Common myeloid progenitor, CD34-positive (primary cell): Measurements from ENCODE around the gene MAPK6.
A peak's percentile ranks its signal among the peaks of the same experiment; 100 is the strongest.

Source experiments
- CTCF ChIA-PET: fragments of 350-600 bp; sonication (Branson Sonifier 250); formaldehyde crosslinking; loops from one replicate; lab custom pipeline; 2021; ENCODE audit warnings: antibody characterized with exemption; lab: Charles Lee
- POLR2A ChIA-PET: fragments of 350-600 bp; sonication (Branson Sonifier 250); formaldehyde crosslinking; loops from one replicate; lab custom pipeline; 2021; ENCODE audit warnings: antibody characterized with exemption; lab: Charles Lee
- DNase-seq, 3 donors: peaks; one replicate each; pipeline versions ENCODE4 v3.0.0 to v3.0.0-alpha.2; 2013
- H3K27ac ChIP-seq, 2 experiments: 1 replicate in 1 of 2; 2 replicates in 1 of 2; pipeline ENCODE4 v1.7.0; 2013; ENCODE audit warnings: inconsistent platforms in 2 of 2, low read length in 2 of 2, mild to moderate bottlenecking in 2 of 2, low read depth in 1 of 2, moderate library complexity in 1 of 2; ENCODE audit not compliant: severe bottlenecking in 2 of 2, insufficient read depth in 1 of 2, poor library complexity in 1 of 2
- H3K27me3 ChIP-seq, 5 experiments: replicated peaks in 2 of 5; 1 replicate in 3 of 5; 2 replicates in 2 of 5; pipeline versions ENCODE4 v1.6.1 to v1.7.0; 2013; ENCODE audit warnings: low read length in 4 of 5, mild to moderate bottlenecking in 2 of 5, moderate library complexity in 2 of 5, inconsistent platforms in 1 of 5; ENCODE audit not compliant: insufficient read depth in 5 of 5, control insufficient read depth in 4 of 5
- H3K36me3 ChIP-seq, 4 experiments: 1 replicate in 2 of 4; 2 replicates in 2 of 4; pipeline versions ENCODE4 v1.6.1 to v1.7.0; 2013; ENCODE audit warnings: low read length in 3 of 4, control low read depth in 1 of 4, mild to moderate bottlenecking in 1 of 4; ENCODE audit not compliant: control insufficient read depth in 4 of 4, insufficient read depth in 4 of 4
- H3K4me1 ChIP-seq, 4 experiments: 1 replicate in 3 of 4; 2 replicates in 1 of 4; pipeline versions ENCODE4 v1.6.1 to v1.7.1; 2013; ENCODE audit warnings: low read length in 3 of 4, mild to moderate bottlenecking in 3 of 4, control low read depth in 1 of 4, inconsistent platforms in 1 of 4, moderate library complexity in 1 of 4; ENCODE audit not compliant: control insufficient read depth in 4 of 4, insufficient read depth in 4 of 4; ENCODE audit errors: control extremely low read depth in 1 of 4
- H3K4me3 ChIP-seq, 7 experiments: 1 replicate in 4 of 7; 2 replicates in 3 of 7; pipeline versions ENCODE4 v1.5.1 to v1.7.0; 2013; ENCODE audit warnings: mild to moderate bottlenecking in 7 of 7, low read length in 6 of 7, moderate library complexity in 6 of 7, inconsistent platforms in 2 of 7, low read depth in 2 of 7, control low read depth in 1 of 7; ENCODE audit not compliant: insufficient read depth in 4 of 7, control insufficient read depth in 1 of 7; ENCODE audit errors: extremely low read depth in 1 of 7
- H3K9me3 ChIP-seq, 5 experiments: 1 replicate in 4 of 5; 2 replicates in 1 of 5; pipeline versions ENCODE4 v1.6.1 to v1.7.1; 2013; ENCODE audit warnings: low read length in 4 of 5, mild to moderate bottlenecking in 2 of 5, inconsistent platforms in 1 of 5, low read depth in 1 of 5, moderate library complexity in 1 of 5; ENCODE audit not compliant: control insufficient read depth in 4 of 5, insufficient read depth in 2 of 5; ENCODE audit errors: control extremely low read depth in 1 of 5
- WGBS: methylation state at CpG from one replicate; pipeline ENCODE4 v1.1.5; 2013; ENCODE audit not compliant: insufficient coverage; 5-methylcytosine and 5-hydroxymethylcytosine counted together

MAPK6 gene

DNA sequence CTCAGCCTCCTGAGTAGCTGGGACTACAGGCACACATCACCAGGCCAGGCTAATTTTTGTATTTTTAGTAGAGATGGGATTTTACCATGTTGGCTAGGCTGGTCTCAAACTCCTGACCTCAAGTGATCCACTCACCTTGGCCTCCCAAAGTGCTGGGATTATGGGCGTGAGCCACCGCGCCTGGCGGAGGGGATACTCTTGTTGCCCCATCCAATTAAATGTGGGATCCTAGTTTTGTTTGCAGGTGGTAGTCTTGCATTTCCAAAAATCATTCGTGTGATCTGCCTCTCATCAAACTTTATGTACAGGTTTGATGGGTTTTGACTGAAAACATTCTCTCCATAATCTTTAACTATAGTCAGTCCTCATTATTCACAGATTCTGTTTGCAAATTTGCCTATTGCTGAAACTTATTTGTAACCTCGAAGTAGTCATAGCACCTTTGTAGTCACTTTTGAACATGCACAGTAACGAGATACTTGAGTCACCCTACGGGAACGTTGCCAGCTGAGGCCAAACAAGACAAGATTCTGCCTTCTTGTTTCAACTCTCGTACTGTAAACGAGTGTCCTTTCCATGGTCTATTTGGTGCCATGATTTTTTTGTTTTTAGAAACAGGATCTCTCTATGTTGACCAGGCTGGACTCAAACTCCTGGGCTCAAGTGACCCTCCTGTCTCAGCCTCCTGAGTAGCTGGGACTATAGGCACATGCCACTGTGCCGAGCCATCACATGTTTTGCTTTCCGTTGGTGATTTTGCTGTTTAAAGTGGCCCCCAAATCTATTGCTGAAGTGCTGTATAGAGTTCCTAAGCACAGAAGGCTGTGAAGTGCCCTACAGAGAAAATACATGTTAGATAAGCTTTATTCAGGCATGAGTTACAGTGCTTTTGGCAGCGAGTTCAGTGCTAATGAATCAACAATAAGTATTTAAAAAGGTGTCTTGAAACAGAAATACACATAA lies 8.1 kb upstream of the MAPK6 start:
- Histone ChIP-seq H3K4me1 (peaks cover 0 to 29% (median 0%) of the 10 kb centered on the region in 4 experiments), H3K9me3 (no peaks in the 10 kb centered on the region), H3K27ac (no peak overlapping the region), H3K36me3 (no peaks in the 10 kb centered on the region), H3K27me3 (no peaks in the 10 kb centered on the region), H3K4me3 (no peak overlapping the region)
- 97% methylated on average over 12 of the region's 14 CpGs for WGBS
- ChIA-PET CTCF (interaction anchor here (0.9 kb wide), 1 partner anchor 39 kb away, joined by 3 read pairs; the partner anchor contains the start of gene LEO1), POLR2A (no interaction called here)
- no peak for DNase-seq

- H3K27me3 ChIP-seq = no peaks in the 10 kb centered on the region
- CTCF ChIA-PET = interaction anchor here (0.9 kb wide), 1 partner anchor 40 kb away, joined by 3 read pairs; the partner anchor contains the start of gene LEO1
- H3K4me1 ChIP-seq = peaks cover 0 to 30% (median 2%) of the 10 kb centered on the region in 4 experiments
- no peaks in the 10 kb centered on the region for H3K36me3 ChIP-seq
- H3K4me3 ChIP-seq = no peak overlapping the region
- H3K27ac ChIP-seq = no peak overlapping the region
- WGBS = 100% methylated on average over 1 of the region's 3 CpGs
- no peak for DNase-seq
- no peaks in the 10 kb centered on the region for H3K9me3 ChIP-seq
- POLR2A ChIA-PET = no interaction called here
These were observed 7.3 kb upstream of the MAPK6 start for GRCh38 chr15:52011711-52012144.

- Histone ChIP-seq H3K36me3 (no peaks in the 10 kb centered on the region), H3K4me1 (peaks cover 0 to 26% (median 2%) of the 10 kb centered on the region in 4 experiments)
These were observed 6.8 kb upstream of the MAPK6 start for GRCh38 chr15:52012210-52012609.

DNA sequence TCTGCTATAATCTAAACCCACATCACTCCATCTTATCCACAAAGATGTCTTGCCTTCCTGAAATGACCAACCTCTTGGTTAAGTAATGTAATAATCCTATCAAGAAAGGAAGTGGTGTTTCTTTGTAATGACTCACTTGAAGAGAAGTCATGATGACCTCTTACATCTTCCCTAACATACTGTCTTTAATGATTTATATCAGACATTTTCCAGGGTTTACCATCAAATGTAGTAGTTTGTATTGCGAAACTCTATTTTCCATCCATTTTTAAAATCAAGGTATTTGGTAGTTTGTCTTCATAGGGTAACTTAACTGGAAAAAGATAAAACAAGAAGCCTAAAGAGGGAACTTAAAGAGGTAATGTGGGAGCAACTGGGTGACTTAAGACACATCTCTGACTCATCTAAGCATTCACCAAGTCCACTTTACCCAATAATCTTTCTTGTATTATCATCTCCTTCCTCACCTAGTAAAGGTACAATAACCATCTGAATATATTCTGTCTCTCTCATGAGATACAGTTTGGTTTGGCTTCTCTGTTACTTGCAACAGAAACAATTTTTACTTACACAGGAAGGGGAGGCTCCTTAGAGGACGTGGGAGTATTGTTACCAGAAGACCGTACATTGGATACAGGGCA lies 5.7 kb upstream of the MAPK6 start:
- Histone ChIP-seq H3K27me3 (no peaks in the 10 kb centered on the region), H3K27ac (no peak overlapping the region), H3K4me3 (no peak overlapping the region), H3K9me3 (no peaks in the 10 kb centered on the region), H3K36me3 (no peaks in the 10 kb centered on the region), H3K4me1 (peaks cover 0 to 20% (median 2%) of the 10 kb centered on the region in 4 experiments)
- DNase-seq = peak in 2 of 3 donors; percentile 49 to 59
- ChIA-PET CTCF (no interaction called here), POLR2A (interaction anchor here (0.5 kb wide), 1 partner anchor 121 kb away, joined by 3 read pairs; no protein-coding TSS in a partner anchor)
- no CpG with 5 or more reads among the region's 3 CpGs for WGBS

More at GRCh38 chr15:52012210-52012609, 6.8 kb upstream of the MAPK6 start:
- ChIA-PET CTCF (interaction anchor here (0.9 kb wide), 1 partner anchor 41 kb away, joined by 3 read pairs; the partner anchor contains the start of gene LEO1), POLR2A (no interaction called here)
- no peak overlapping the region for H3K4me3 ChIP-seq
- H3K27me3 ChIP-seq = no peaks in the 10 kb centered on the region
- H3K9me3 ChIP-seq = no peaks in the 10 kb centered on the region
- 90% methylated on average over 2 of the region's 2 CpGs for WGBS
- no peak for DNase-seq
- H3K27ac ChIP-seq = no peak overlapping the region

- Histone ChIP-seq H3K27ac (no peak overlapping the region), H3K4me1 (peaks cover 0 to 26% (median 8%) of the 10 kb centered on the region in 4 experiments), H3K9me3 (no peaks in the 10 kb centered on the region), H3K36me3 (no peaks in the 10 kb centered on the region), H3K4me3 (no peak overlapping the region), H3K27me3 (no peaks in the 10 kb centered on the region)
- CTCF ChIA-PET = no interaction called here
- no CpG with 5 or more reads among the region's 1 CpG for WGBS
- DNase-seq = no peak
- POLR2A ChIA-PET = no interaction called here
These were observed 4.4 kb upstream of the MAPK6 start for GRCh38 chr15:52014616-52015015.

DNA sequence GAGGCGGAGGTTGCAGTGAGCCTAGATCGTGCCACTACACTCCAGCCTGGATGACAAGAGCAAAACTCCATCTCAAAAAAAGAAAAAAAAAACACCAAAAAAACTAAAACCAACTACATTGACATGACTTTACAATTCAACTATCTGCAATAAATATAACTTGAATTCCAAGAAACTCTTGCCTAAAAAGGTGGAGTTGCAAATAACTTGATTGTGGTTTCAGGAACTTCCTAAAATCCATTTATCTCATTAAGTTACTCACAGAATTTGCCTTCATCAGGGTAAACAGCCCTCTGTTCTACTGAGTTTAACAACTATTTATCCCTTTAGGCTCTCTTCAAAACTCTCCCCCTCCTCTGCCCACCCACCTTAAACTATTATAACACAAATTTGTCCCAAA lies 2.7 kb upstream of the MAPK6 start:
- Histone ChIP-seq H3K27ac (no peak overlapping the region), H3K27me3 (no peaks in the 10 kb centered on the region), H3K4me1 (peaks cover 14 to 38% (median 18%) of the 10 kb centered on the region in 4 experiments), H3K9me3 (no peaks in the 10 kb centered on the region), H3K36me3 (no peaks in the 10 kb centered on the region), H3K4me3 (no peak overlapping the region)
- CTCF ChIA-PET = no interaction called here
- POLR2A ChIA-PET = no interaction called here
- DNase-seq = no peak
- no CpG with 5 or more reads among the region's 2 CpGs for WGBS
